Panc1 (cell line): Measurements from ENCODE around the gene SDK2.

Experiments
- POLR2AphosphoS5 ChIP-seq: IDR thresholded peaks from 2 replicates; pipeline ENCODE4 v1.6.1; 2012; ENCODE audit warnings: mild to moderate bottlenecking, low read depth, low read length, moderate library complexity
- SIN3A ChIP-seq: IDR thresholded peaks from 2 replicates; pipeline ENCODE4 v1.6.1; 2012; ENCODE audit warnings: low read depth, mild to moderate bottlenecking, low read length, moderate library complexity, borderline replicate concordance; ENCODE audit not compliant: insufficient read depth
- TCF7L2 ChIP-seq: IDR thresholded peaks from 2 replicates; pipeline ENCODE4 v1.6.1; 2011; ENCODE audit warnings: mild to moderate bottlenecking, low read depth, low read length, inconsistent platforms
- TF ChIP-seq, protein P1 (sequence below): fragments of 450-650 bp; IDR thresholded peaks from 2 replicates; pipeline ENCODE4 v1.5.1; 2017; ENCODE audit warnings: mild to moderate bottlenecking
- TF ChIP-seq, protein P2 (sequence below), 2 experiments: IDR thresholded peaks; 2 replicates each; pipeline ENCODE4 v1.6.1; 2011 to 2012; ENCODE audit warnings: low read depth in 2 of 2, control low read depth in 1 of 2, low read length in 1 of 2, mild to moderate bottlenecking in 1 of 2, moderate library complexity in 1 of 2; ENCODE audit not compliant: insufficient read depth in 1 of 2

DNA sequence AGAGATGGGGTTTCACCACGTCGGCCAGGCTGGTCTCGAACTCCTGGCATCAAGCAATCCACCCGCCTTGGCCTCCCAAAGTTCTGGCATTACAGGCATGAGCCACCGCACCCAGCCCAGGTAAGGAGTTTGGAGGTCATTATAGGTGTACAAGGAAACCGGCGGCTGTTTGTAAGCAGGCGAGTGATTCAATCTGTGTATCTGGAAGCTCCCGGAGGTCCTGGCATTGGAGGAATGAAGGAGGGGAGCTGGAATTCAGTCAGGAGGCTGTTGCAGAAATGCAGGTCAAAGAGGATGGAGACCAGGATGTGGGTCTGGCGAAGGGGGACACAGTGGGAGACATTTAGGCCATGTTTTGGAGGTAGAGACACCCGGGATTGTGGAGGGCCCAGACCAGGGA lies 351.2 kb downstream of the SDK2 start:
- TF ChIP-seq, protein P1, sequence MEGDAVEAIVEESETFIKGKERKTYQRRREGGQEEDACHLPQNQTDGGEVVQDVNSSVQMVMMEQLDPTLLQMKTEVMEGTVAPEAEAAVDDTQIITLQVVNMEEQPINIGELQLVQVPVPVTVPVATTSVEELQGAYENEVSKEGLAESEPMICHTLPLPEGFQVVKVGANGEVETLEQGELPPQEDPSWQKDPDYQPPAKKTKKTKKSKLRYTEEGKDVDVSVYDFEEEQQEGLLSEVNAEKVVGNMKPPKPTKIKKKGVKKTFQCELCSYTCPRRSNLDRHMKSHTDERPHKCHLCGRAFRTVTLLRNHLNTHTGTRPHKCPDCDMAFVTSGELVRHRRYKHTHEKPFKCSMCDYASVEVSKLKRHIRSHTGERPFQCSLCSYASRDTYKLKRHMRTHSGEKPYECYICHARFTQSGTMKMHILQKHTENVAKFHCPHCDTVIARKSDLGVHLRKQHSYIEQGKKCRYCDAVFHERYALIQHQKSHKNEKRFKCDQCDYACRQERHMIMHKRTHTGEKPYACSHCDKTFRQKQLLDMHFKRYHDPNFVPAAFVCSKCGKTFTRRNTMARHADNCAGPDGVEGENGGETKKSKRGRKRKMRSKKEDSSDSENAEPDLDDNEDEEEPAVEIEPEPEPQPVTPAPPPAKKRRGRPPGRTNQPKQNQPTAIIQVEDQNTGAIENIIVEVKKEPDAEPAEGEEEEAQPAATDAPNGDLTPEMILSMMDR = no peak
- TF ChIP-seq POLR2AphosphoS5 = no peak
- TF ChIP-seq, protein P2, sequence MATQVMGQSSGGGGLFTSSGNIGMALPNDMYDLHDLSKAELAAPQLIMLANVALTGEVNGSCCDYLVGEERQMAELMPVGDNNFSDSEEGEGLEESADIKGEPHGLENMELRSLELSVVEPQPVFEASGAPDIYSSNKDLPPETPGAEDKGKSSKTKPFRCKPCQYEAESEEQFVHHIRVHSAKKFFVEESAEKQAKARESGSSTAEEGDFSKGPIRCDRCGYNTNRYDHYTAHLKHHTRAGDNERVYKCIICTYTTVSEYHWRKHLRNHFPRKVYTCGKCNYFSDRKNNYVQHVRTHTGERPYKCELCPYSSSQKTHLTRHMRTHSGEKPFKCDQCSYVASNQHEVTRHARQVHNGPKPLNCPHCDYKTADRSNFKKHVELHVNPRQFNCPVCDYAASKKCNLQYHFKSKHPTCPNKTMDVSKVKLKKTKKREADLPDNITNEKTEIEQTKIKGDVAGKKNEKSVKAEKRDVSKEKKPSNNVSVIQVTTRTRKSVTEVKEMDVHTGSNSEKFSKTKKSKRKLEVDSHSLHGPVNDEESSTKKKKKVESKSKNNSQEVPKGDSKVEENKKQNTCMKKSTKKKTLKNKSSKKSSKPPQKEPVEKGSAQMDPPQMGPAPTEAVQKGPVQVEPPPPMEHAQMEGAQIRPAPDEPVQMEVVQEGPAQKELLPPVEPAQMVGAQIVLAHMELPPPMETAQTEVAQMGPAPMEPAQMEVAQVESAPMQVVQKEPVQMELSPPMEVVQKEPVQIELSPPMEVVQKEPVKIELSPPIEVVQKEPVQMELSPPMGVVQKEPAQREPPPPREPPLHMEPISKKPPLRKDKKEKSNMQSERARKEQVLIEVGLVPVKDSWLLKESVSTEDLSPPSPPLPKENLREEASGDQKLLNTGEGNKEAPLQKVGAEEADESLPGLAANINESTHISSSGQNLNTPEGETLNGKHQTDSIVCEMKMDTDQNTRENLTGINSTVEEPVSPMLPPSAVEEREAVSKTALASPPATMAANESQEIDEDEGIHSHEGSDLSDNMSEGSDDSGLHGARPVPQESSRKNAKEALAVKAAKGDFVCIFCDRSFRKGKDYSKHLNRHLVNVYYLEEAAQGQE (IDR thresholded peaks at IDR 0.05; ENCODE audit: insufficient read depth in 1 of 2, low read depth in 2 of 2, low read length in 1 of 2) = no peak
- TF ChIP-seq SIN3A = no peak
- TF ChIP-seq TCF7L2 = no peak
